GM12878 (cell line): ENCODE results near the gene PARP1. TPM values are rescaled to one million over a fixed set of nuclear protein-coding genes. Genes with fewer than 3 reads are reported as not detected.

Source experiments
- ATAC-seq: fragments of 200-7000 bp; cut with Tn5 transposase; 3 replicates; pipeline ENCODE4 v1.9.1; 2020; ENCODE audit warnings: mild to moderate bottlenecking, moderate library complexity
- BruUV-seq: library from RNA; stranded (reverse); fragments of 400-500 nt; replicated peaks from 2 replicates; lab custom pipeline; 2021; lab: Mats Ljungman, UMichigan
- CTCF ChIA-PET: fragments of 300-600 bp; sonication (Branson Sonifier 250); formaldehyde crosslinking; extraction: SDS; loops from one replicate; lab custom pipeline; 2021; ENCODE audit warnings: inconsistent platforms; lab: Yijun Ruan, JAX
- POLR2A ChIA-PET: fragments of 350-600 bp; formaldehyde crosslinking; extraction: SDS; loops from one replicate; lab custom pipeline; 2021; ENCODE audit warnings: inconsistent platforms; lab: Charles Lee
- RAD21 ChIA-PET: fragments of 300-600 bp; sonication (Branson Sonifier 250); formaldehyde crosslinking; loops from one replicate; lab custom pipeline; 2023; ENCODE audit warnings: antibody characterized with exemption; ENCODE audit not compliant: unreplicated experiment; lab: Charles Lee
- SMC1A ChIA-PET: fragments of 300-600 bp; sonication (Branson Sonifier 250); formaldehyde crosslinking; loops from one replicate; lab custom pipeline; 2023; ENCODE audit not compliant: unreplicated experiment, uncharacterized antibody; lab: Charles Lee
- DNase-seq: peaks from one replicate; pipeline ENCODE4 v3.0.0-alpha.2; 2011; ENCODE audit warnings: low read depth, low spot score
- FAIRE-seq: peaks from 3 replicates; lab custom pipeline; 2011; peaks lifted over from hg19 to GRCh38; lab: Jason Lieb, UNC
- H2AFZ ChIP-seq: 2 replicates; pipeline ENCODE4 v1.6.0; 2011; ENCODE audit warnings: low read depth, low read length, control low read depth; ENCODE audit not compliant: control insufficient read depth
- H3K27ac ChIP-seq: 2 replicates; pipeline ENCODE4 v1.5.1; 2011; ENCODE audit warnings: control low read depth; ENCODE audit not compliant: control insufficient read depth, insufficient read depth
- H3K27me3 ChIP-seq, 2 experiments: replicated peaks in 1 of 2; 2 replicates each; pipeline versions ENCODE4 v1.6.0 to v1.6.1; 2011; ENCODE audit warnings: low read length in 1 of 2; ENCODE audit not compliant: control insufficient read depth in 2 of 2, insufficient read depth in 2 of 2
- H3K36me3 ChIP-seq, 2 experiments: 2 replicates each; pipeline ENCODE4 v1.5.1; 2011; ENCODE audit warnings: low read length in 1 of 2; ENCODE audit not compliant: control insufficient read depth in 2 of 2, insufficient read depth in 2 of 2
- H3K4me1 ChIP-seq: 2 replicates; pipeline ENCODE4 v1.6.1; 2011; ENCODE audit warnings: mild to moderate bottlenecking, low read length, moderate library complexity, mixed read lengths; ENCODE audit not compliant: control insufficient read depth, insufficient read depth
- H3K4me2 ChIP-seq: 2 replicates; pipeline ENCODE4 v1.6.0; 2011; ENCODE audit warnings: control low read depth; ENCODE audit not compliant: control insufficient read depth, insufficient read depth
- H3K4me3 ChIP-seq: fragments of 200-600 bp; sonication (generic); 2 replicates; pipeline ENCODE4 v1.5.1; 2016
- H3K79me2 ChIP-seq: 2 replicates; pipeline ENCODE4 v1.6.0; 2011; ENCODE audit warnings: low read length; ENCODE audit not compliant: control insufficient read depth, insufficient read depth
- H3K9ac ChIP-seq: 2 replicates; pipeline ENCODE4 v1.8.0; 2011; ENCODE audit warnings: low read length, control low read depth, mixed read lengths; ENCODE audit not compliant: control insufficient read depth, insufficient read depth
- H3K9me3 ChIP-seq: replicated peaks from 3 replicates; pipeline ENCODE4 v1.5.1; 2011; ENCODE audit warnings: mild to moderate bottlenecking, low read length; ENCODE audit not compliant: control insufficient read depth, insufficient read depth
- H4K20me1 ChIP-seq: 2 replicates; pipeline ENCODE4 v1.6.0; 2011; ENCODE audit not compliant: control insufficient read depth, insufficient read depth
- CHD2 ChIP-seq: IDR thresholded peaks from 2 replicates; pipeline ENCODE4 v1.6.1; 2011; ENCODE audit warnings: low read depth, low read length, improper control_type of control experiment, borderline replicate concordance
- CHD4 ChIP-seq: fragments of 200-600 bp; sonication (generic); IDR thresholded peaks from 2 replicates; pipeline ENCODE4 v1.6.1; 2016; ENCODE audit warnings: mild to moderate bottlenecking
- CREB1 ChIP-seq: IDR thresholded peaks from 2 replicates; pipeline ENCODE4 v1.6.1; 2012; ENCODE audit warnings: low read depth, mild to moderate bottlenecking, inconsistent platforms
- FOS ChIP-seq: IDR thresholded peaks from 3 replicates; pipeline ENCODE4 v1.6.1; 2011; ENCODE audit warnings: borderline replicate concordance; ENCODE audit not compliant: insufficient read length; ENCODE audit errors: extremely low read depth
- MEF2A ChIP-seq: IDR thresholded peaks from 2 replicates; pipeline ENCODE4 v1.6.1; 2011; ENCODE audit warnings: low read depth, mild to moderate bottlenecking, low read length, moderate library complexity; ENCODE audit not compliant: insufficient read depth
- NFXL1 ChIP-seq: fragments of 450-650 bp; IDR thresholded peaks from 2 replicates; pipeline ENCODE4 v1.6.1; 2017; ENCODE audit warnings: antibody characterized with exemption, mild to moderate bottlenecking, borderline replicate concordance
- NR2F1 ChIP-seq: fragments of 450-650 bp; conservative IDR thresholded peaks from 2 replicates; pipeline ENCODE4 v1.6.1; 2017; ENCODE audit warnings: mild to moderate bottlenecking
- PAX8 ChIP-seq: fragments of 450-650 bp; IDR thresholded peaks from 2 replicates; pipeline ENCODE4 v1.6.1; 2017; ENCODE audit warnings: mild to moderate bottlenecking, moderate library complexity
- POLR2AphosphoS2 ChIP-seq: IDR thresholded peaks from 2 replicates; pipeline ENCODE4 v1.6.1; 2011; ENCODE audit warnings: low read depth, mild to moderate bottlenecking, low read length, improper control_type of control experiment, moderate library complexity
- SMAD1 ChIP-seq: fragments of 450-650 bp; IDR thresholded peaks from 2 replicates; pipeline ENCODE4 v1.6.1; 2018; ENCODE audit warnings: mild to moderate bottlenecking, low read depth; ENCODE audit not compliant: partially characterized antibody
- SMAD5 ChIP-seq: IDR thresholded peaks from 2 replicates; pipeline ENCODE4 v1.6.1; 2016; ENCODE audit warnings: antibody characterized with exemption, low read depth
- SRF ChIP-seq, 2 experiments: IDR thresholded peaks; 2 replicates each; pipeline ENCODE4 v1.6.1; 2011; ENCODE audit warnings: low read depth in 2 of 2, low read length in 2 of 2, mild to moderate bottlenecking in 1 of 2, moderate library complexity in 1 of 2
- SUPT20H ChIP-seq: IDR thresholded peaks from 2 replicates; pipeline ENCODE4 v1.6.1; 2011; ENCODE audit warnings: low read depth, mild to moderate bottlenecking, low read length, moderate library complexity, borderline replicate concordance; ENCODE audit not compliant: control insufficient read depth
- ZNF384 ChIP-seq: IDR thresholded peaks from 2 replicates; pipeline ENCODE4 v1.6.1; 2012; ENCODE audit warnings: low read depth, mild to moderate bottlenecking, low read length, improper control_type of control experiment, borderline replicate concordance
- WGBS: methylation state at CpG from one replicate; pipeline ENCODE4 v1.1.6; 2016; ENCODE audit warnings: low lambda C conversion rate; ENCODE audit not compliant: insufficient replicate concordance, insufficient coverage; ENCODE audit errors: missing lambda C conversion rate; 5-methylcytosine and 5-hydroxymethylcytosine counted together
- in situ Hi-C: fragments of 300-500 bp; cut with MboI; formaldehyde crosslinking; loops from 9 replicates; pipeline ENCODE4 v1.14.3; 2018; ENCODE audit warnings: mixed read lengths
- intact Hi-C: fragments of 100-400 bp; cut with micrococcal nuclease; formaldehyde crosslinking; loops from one replicate; pipeline ENCODE4 v1.14.2; 2022; ENCODE audit not compliant: unreplicated experiment
- polyA plus RNA-seq, 11 experiments: library from polyadenylated mRNA; depleted of rRNA in 4 of 11; unstranded in 6 of 11; stranded (reverse) in 5 of 11; fragments of >200 nt; fragmentation: Nextera tagmentation in 4 of 11; fragmentation: Illumina TruSeq in 1 of 11; extraction: Ambion mirVana in 4 of 11; extraction: Trizol in 1 of 11; gene quantifications; 1 replicate in 1 of 11; 2 replicates in 10 of 11; pipeline versions ENCODE4 v1.2.1 to v1.2.3, GENCODE V29; 2011 to 2016; ENCODE audit warnings: inconsistent platforms in 2 of 11, missing spikeins in 2 of 11, low read depth in 1 of 11
- total RNA-seq, 4 experiments: library from RNA; depleted of rRNA in 3 of 4; stranded (reverse); fragments of >200 nt in 3 of 4; fragmentation: Illumina TruSeq in 1 of 4; extraction: Trizol in 1 of 4; gene quantifications; 2 replicates each; pipeline versions ENCODE4 v1.2.1 to v1.2.3, GENCODE V29; 2013 to 2021
- TF ChIP-seq, protein P1 (sequence below): fragments of 450-650 bp; formaldehyde crosslinking; IDR thresholded peaks from 2 replicates; pipeline ENCODE4 v1.4.0; 2022; ENCODE audit warnings: mild to moderate bottlenecking, moderate library complexity
- TF ChIP-seq, protein P2 (sequence below): fragments of 150-350 bp; IDR thresholded peaks from 2 replicates; pipeline ENCODE4 v1.6.1; 2016; ENCODE audit warnings: low read depth, low read length

The PARP1 gene
- total and polyA plus RNA-seq, 10 of the 15 experiments (the other 5 are each of a cell fraction or from before 2014, with no cell fraction given) = 113 to 287 (median 265) TPM

DNA sequence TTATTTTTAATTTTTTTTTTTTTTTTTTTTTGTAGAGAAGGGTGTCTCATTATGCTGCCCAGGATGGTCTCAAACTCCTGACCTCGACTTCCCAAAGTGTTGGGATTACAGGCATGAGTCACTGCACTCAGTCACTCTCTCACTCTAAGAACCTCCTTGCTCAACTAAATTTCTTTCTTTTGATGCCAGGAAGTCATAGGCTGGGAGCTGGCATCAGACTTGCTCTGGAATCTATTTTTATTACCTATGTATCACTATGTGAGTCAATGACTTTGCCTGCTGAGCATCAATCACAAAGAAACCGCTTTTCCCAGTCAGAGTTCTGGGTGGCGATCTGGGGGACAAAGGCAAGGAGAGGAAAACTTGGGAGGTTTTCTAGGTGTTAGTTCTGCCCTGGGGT lies 35.5 kb upstream of the PARP1 start:
- 87% methylated on average over 3 of the region's 3 CpGs for WGBS
- no peak for DNase-seq
- SMC1A ChIA-PET = interaction anchor here (2.3 kb wide), 1 partner anchor 18 kb away, joined by 15 read pairs; no protein-coding TSS in a partner anchor
- Histone ChIP-seq H3K9me3 (no peaks in the 10 kb centered on the region), H2AFZ (no peak overlapping the region), H3K4me1 (peaks cover 17% of the 10 kb centered on the region), H3K27me3 (no peaks in the 10 kb centered on the region), H3K36me3 (no peaks in the 10 kb centered on the region), H3K4me3 (no peak overlapping the region), H3K4me2 (no peak overlapping the region), H3K9ac (no peak overlapping the region), H3K27ac (no peak overlapping the region), H3K79me2 (no peaks in the 10 kb centered on the region), H4K20me1 (no peaks in the 10 kb centered on the region)
- intact Hi-C loops (no loop called here), in situ Hi-C loops (no loop called here)
- RAD21 ChIA-PET = interaction anchor here (1.6 to 2.3 kb wide), 2 partner anchors 18 to 35 kb away, joined by 3 to 17 read pairs; partner anchors contain the start of gene PARP1
- no peak for FAIRE-seq
- no peak for ATAC-seq
- POLR2A ChIA-PET = no interaction called here
- BruUV-seq = no TSS peak
- TF ChIP-seq, protein P1, sequence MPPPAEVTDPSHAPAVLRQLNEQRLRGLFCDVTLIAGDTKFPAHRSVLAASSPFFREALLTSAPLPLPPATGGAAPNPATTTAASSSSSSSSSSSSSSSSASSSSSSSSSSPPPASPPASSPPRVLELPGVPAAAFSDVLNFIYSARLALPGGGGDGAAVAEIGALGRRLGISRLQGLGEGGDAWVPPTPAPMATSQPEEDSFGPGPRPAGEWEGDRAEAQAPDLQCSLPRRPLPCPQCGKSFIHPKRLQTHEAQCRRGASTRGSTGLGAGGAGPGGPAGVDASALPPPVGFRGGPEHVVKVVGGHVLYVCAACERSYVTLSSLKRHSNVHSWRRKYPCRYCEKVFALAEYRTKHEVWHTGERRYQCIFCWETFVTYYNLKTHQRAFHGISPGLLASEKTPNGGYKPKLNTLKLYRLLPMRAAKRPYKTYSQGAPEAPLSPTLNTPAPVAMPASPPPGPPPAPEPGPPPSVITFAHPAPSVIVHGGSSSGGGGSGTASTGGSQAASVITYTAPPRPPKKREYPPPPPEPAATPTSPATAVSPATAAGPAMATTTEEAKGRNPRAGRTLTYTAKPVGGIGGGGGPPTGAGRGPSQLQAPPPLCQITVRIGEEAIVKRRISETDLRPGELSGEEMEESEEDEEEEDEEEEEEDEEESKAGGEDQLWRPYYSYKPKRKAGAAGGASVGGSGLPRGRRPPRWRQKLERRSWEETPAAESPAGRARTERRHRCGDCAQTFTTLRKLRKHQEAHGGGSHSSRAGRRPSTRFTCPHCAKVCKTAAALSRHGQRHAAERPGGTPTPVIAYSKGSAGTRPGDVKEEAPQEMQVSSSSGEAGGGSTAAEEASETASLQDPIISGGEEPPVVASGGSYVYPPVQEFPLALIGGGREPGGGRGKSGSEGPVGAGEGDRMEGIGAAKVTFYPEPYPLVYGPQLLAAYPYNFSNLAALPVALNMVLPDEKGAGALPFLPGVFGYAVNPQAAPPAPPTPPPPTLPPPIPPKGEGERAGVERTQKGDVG (CRISPR knock-in tag) = no peak
- no peak for TF ChIP-seq SRF (IDR thresholded peaks at IDR 0.05; ENCODE audit: low read depth in 2 of 2, low read length in 2 of 2)
- TF ChIP-seq POLR2AphosphoS2 = no peak
- TF ChIP-seq SMAD1 = no peak
- TF ChIP-seq CHD2 = no peak
- TF ChIP-seq NFXL1 = no peak
- no peak for TF ChIP-seq FOS
- TF ChIP-seq SMAD5 = no peak
- TF ChIP-seq NR2F1 = no peak
- no peak for TF ChIP-seq SUPT20H
- no peak for TF ChIP-seq PAX8
- no peak for TF ChIP-seq ZNF384
- TF ChIP-seq CHD4 = no peak
- TF ChIP-seq MEF2A = no peak
- TF ChIP-seq CREB1 = no peak
- TF ChIP-seq, protein P2, sequence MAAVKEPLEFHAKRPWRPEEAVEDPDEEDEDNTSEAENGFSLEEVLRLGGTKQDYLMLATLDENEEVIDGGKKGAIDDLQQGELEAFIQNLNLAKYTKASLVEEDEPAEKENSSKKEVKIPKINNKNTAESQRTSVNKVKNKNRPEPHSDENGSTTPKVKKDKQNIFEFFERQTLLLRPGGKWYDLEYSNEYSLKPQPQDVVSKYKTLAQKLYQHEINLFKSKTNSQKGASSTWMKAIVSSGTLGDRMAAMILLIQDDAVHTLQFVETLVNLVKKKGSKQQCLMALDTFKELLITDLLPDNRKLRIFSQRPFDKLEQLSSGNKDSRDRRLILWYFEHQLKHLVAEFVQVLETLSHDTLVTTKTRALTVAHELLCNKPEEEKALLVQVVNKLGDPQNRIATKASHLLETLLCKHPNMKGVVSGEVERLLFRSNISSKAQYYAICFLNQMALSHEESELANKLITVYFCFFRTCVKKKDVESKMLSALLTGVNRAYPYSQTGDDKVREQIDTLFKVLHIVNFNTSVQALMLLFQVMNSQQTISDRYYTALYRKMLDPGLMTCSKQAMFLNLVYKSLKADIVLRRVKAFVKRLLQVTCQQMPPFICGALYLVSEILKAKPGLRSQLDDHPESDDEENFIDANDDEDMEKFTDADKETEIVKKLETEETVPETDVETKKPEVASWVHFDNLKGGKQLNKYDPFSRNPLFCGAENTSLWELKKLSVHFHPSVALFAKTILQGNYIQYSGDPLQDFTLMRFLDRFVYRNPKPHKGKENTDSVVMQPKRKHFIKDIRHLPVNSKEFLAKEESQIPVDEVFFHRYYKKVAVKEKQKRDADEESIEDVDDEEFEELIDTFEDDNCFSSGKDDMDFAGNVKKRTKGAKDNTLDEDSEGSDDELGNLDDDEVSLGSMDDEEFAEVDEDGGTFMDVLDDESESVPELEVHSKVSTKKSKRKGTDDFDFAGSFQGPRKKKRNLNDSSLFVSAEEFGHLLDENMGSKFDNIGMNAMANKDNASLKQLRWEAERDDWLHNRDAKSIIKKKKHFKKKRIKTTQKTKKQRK = no peak
- CTCF ChIA-PET = interaction anchor here (1.5 to 2.0 kb wide), 3 partner anchors 18 to 37 kb away, joined by 5 to 16 read pairs (median 8); partner anchors contain the start of gene PARP1
